Measurements from ENCODE around the gene HOXD9.

Gene HOXD9

GRCh38 chr2:176099159-176099727, 23.3 kb upstream of the HOXD9 start:
- DNase-seq: no peak

GRCh38 chr2:176099728-176100546, 22.6 kb upstream of the HOXD9 start, which contains the start of gene HOXD12:
HOXD12 (plus strand) TSS chr2:176099795; CDS start chr2:176099802, 7 bp downstream.
- no peak for DNase-seq

- DNase-seq: no peak
Measured at GRCh38 chr2:176100547-176101140, 21.9 kb upstream of the HOXD9 start.

- DNase-seq: no peak
Measured at GRCh38 chr2:176101216-176101830, 21.2 kb upstream of the HOXD9 start.

GRCh38 chr2:176101842-176102241, 20.7 kb upstream of the HOXD9 start:
- DNase-seq: no peak

DNA sequence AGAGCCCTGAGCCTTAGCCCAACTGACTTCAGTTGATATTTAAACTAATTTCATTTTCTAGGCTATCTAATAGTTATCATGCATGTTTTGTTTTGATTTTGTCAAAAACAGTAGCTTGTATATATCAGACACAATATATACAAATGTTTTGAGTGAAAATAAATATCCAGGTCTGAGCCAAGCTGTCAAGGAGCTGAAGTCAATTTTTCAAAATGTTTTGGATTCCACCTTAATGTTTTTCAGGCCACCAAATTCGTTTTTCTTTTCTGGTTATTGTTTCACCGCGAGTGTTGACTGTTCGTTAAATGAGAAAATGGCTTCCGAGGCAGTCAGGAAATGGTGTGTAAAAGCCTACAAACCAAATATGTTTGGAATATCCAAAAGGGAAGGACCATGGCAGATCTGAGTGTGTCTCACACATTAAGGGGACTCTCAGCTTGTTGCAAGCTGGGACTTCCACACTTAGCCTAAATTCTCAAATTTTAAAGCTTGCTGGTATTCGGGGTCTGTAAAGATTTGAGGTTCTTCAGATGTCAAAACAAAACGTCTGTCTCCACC, 20.1 kb upstream of the HOXD9 start:
- DNase-seq: no peak

DNA sequence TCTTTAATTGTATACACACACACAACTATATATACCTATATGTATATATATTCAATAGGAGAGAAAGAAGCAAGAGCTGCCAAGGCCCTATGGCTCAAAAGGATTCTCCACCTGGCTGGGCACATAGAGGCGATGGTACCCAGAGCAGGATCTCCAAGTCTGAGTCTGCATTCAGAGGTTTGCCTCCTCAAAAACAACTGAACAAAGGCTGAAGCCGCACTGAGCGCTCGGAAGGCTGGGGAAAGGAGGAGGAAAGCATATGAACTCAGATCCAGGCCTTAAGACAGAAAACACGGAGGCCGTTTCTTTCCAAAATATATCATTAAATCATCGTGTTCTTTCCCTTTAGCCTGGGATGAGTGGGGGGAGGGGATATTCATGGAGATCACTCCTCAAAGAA, 19.3 kb upstream of the HOXD9 start:
- DNase-seq: no peak

DNA sequence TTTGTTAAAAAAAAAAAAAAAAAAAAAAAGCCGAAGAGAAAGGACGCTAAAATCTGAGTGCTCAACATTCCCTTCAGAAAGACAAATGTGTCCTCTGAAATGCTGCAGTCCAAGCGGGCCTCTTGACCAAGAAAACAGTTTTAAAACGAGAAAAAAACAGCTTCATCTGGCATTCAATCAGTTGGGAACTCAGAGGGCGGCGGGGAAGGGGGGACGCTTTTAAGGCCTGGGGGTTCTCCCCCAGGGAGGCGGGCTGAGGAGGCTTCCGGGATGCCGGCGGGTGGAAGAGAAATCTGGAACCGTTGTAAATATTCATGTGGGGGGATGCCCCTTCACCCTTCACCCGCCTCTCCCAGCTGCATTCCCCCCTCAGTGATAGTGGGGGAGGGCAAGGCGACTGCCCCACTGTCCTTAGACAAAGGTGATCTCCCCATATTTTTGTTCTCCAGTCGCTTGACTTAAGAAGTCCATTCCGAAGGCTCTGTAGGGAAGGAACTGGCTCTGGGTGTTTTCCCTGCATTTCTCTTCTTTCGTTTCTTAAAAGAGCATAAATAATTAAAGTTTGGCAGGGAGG, 18.7 kb upstream of the HOXD9 start:
- DNase-seq: no peak

GRCh38 chr2:176104316-176105077, 18.0 kb upstream of the HOXD9 start:
- peak; percentile 30 for DNase-seq

DNA sequence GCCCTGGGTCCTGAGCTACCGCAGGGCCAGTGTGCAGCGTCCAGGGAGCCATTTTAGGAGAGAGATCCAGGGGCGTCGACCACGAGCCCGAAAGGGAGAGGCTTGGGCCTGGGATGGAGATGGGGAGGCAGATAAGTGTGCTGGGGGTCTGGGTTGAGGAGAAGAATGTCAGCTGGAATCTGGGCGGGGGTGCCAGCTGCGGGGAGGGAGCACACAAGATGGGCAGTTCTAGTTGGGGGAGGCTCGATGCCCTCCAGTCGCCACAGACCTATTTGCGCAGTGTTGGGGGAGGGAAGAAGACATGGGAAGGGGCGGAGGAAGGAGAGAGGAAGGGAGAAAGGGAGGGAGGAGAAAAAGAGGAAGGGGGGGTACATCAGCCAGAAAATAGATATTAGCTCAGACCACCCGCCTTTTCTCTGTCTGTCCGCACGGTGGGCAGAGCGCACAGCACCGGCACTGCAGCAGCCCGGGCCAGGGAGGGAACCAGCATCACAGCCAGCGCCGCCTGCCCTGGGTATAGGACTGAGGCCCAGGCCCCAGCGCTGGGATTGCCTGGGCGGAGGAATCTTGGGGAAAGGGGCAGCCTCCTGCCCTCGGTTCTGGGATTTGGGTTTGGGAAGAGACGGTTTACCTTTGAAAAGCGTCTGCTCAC, 17.3 kb upstream of the HOXD9 start:
- DNase-seq: no peak

- no peak for DNase-seq
Measured at GRCh38 chr2:176105730-176106580, 16.6 kb upstream of the HOXD9 start.

DNA sequence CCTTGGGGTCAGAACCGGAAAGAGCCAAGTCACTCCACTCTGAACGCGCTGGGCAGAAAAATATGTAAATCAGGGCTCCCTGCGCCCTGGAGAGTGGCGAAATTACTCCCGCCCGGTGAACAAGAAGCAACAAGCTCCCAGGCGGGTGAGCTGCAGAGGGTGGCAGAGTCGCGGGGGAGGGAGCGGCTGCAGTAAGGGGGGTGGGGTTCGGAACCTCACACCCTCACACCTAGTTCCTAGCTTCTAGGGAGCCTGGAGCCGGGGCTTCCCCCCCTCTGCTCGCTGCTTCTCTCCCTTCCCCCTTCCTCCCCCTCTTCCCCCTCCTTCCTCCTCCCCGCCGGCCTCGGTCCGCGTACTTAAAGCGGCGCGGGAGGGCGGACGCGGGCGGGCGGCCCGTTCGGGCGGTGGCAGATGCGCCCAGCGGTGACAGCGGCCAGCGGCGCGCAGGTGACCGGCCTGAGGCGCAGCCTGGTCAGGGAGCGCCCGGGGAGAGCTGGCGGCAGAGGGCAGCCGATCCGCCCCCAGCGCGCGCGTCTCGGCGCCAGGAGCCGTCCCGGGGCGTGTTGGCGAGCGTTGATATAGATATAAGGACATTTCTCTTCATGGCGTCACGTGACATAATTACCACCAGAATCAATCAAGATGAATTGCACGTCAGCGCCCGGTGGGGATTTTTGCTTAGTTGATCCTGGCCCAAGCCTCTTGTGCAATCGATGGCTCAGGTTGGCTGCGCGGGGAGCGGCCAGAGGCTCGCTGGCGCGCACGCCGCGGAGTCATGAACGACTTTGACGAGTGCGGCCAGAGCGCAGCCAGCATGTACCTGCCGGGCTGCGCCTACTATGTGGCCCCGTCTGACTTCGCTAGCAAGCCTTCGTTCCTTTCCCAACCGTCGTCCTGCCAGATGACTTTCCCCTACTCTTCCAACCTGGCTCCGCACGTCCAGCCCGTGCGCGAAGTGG, 15.7 kb upstream of the HOXD9 start, which contains the start of gene HOXD11:
TSS of gene HOXD11 (plus strand) at position 700 of the 959 bp plus-strand sequence. CDS start at position 776, 76 bp downstream.
- DNase-seq: no peak

GRCh38 chr2:176107731-176108181, 14.8 kb upstream of the HOXD9 start:
- no peak for DNase-seq

- DNase-seq: no peak
Measured at GRCh38 chr2:176109192-176109901, 13.2 kb upstream of the HOXD9 start.

GRCh38 chr2:176109946-176110345, 12.6 kb upstream of the HOXD9 start:
- DNase-seq: no peak

DNA sequence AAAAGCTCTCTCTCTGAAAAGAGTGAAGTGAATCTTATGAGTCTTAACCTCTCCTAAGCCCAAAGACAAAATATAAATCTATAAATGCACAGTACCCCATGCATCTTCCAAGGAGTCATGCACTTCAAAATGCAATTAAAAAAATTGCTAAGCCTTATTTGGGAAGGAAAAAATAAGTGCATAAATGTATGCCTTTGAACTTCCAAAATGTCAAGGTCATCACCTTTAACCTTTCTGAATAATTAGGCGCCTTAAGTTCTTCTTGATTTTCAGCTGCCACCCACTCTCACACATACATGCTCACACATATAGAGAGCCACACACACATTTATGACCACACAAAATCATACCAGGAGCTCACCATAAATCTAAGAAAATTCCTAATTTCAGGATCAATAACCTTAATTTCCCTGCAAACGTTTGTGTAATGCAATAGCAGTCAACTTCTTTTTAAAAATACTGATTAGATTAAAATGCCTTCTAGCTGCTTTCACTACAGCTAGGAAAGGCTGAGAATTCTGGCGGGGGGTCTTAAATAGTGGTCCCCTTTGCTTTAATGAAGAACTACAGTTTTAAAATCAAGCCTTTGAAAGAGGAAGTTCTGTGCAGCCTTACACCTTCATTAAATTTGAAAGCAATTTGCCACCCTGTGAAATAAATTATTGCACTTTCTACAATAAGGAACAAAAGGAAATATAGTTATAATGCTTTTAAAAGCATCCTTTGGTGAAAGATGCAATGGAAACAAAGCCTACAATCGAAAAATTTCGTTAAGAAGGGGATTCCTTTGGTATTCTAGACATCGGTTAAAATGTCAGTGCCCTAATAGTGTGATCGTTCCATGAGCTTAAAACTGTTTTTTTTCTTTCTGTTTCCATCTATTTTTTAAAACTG, 11.9 kb upstream of the HOXD9 start:
- DNase-seq: no peak

- DNase-seq: no peak
Measured at GRCh38 chr2:176111309-176111663, 11.2 kb upstream of the HOXD9 start.

Measured in HCEC 1CT (cell line).